Measurements from ENCODE around the gene GRM1. TPM values are rescaled to one million over a fixed set of nuclear protein-coding genes. Genes with fewer than 3 reads are reported as not detected.

GRM1 gene
- total RNA-seq, 2 donors from 2014 or later = not detected

- DNase-seq (no peak), ATAC-seq (no peak)
- intact Hi-C loops (cut with DNase I, micrococcal nuclease) = no loop called here
Observed at GRCh38 chr6:146410851-146411595, 382.2 kb downstream of the GRM1 start.

- DNase-seq (no peak), ATAC-seq (no peak)
- intact Hi-C loops (cut with DNase I, micrococcal nuclease) = no loop called here
Observed at GRCh38 chr6:146419576-146419975, 390.7 kb downstream of the GRM1 start.

GRCh38 chr6:146420255-146420654 is 391.4 kb downstream of the GRM1 start:
- ATAC-seq = no peak
- intact Hi-C loops (cut with DNase I, micrococcal nuclease) = no loop called here
- DNase-seq = no peak

- ATAC-seq = no peak
- intact Hi-C loops (cut with DNase I, micrococcal nuclease) = no loop called here
Observed at GRCh38 chr6:146422789-146423375, 394.0 kb downstream of the GRM1 start.

GRCh38 chr6:146423452-146423851 is 394.6 kb downstream of the GRM1 start:
- DNase-seq (no peak), ATAC-seq (no peak)
- intact Hi-C loops (cut with DNase I, micrococcal nuclease) = no loop called here

More at GRCh38 chr6:146422789-146423375, 394.0 kb downstream of the GRM1 start:
- DNase-seq = no peak

GRCh38 chr6:146426516-146426915 is 397.7 kb downstream of the GRM1 start:
- ATAC-seq = no peak
- no peak for DNase-seq
- intact Hi-C loops (cut with DNase I, micrococcal nuclease) = no loop called here

- DNase-seq = no peak
- intact Hi-C loops (cut with DNase I, micrococcal nuclease) = no loop called here
Observed at GRCh38 chr6:146429831-146430230, 401.0 kb downstream of the GRM1 start.

GRCh38 chr6:146433881-146434731 is 405.2 kb downstream of the GRM1 start:
- intact Hi-C loops (cut with DNase I, micrococcal nuclease) = no loop called here
- ATAC-seq = peak; percentile 37
- peak in 1 of 2 donors; percentile 18 for DNase-seq

More at GRCh38 chr6:146429831-146430230, 401.0 kb downstream of the GRM1 start:
- no peak for ATAC-seq

- ATAC-seq (no peak), DNase-seq (no peak)
- intact Hi-C loops (cut with DNase I, micrococcal nuclease) = no loop called here
Observed at GRCh38 chr6:146434732-146435390, 406.0 kb downstream of the GRM1 start.

GRCh38 chr6:146441907-146442306 is 413.0 kb downstream of the GRM1 start:
- no peak for ATAC-seq
- DNase-seq = no peak
- intact Hi-C loops (cut with DNase I, micrococcal nuclease) = no loop called here

GRCh38 chr6:146444189-146444588 is 415.3 kb downstream of the GRM1 start:
- DNase-seq (no peak), ATAC-seq (no peak)
- intact Hi-C loops (cut with DNase I, micrococcal nuclease) = no loop called here

- no peak for DNase-seq
- intact Hi-C loops (cut with DNase I, micrococcal nuclease) = no loop called here
- no peak for ATAC-seq
Observed at GRCh38 chr6:146445233-146445632, 416.4 kb downstream of the GRM1 start.

GRCh38 chr6:146456886-146457285 is 428.0 kb downstream of the GRM1 start:
- no peak for DNase-seq
- intact Hi-C loops (cut with DNase I, micrococcal nuclease) = no loop called here
- no peak for ATAC-seq

- intact Hi-C loops (cut with DNase I, micrococcal nuclease) = no loop called here
- DNase-seq (no peak), ATAC-seq (no peak)
Observed at GRCh38 chr6:146460941-146461340, 432.1 kb downstream of the GRM1 start.

- no peak for ATAC-seq
- DNase-seq = no peak
- intact Hi-C loops (cut with DNase I, micrococcal nuclease) = no loop called here
Observed at GRCh38 chr6:146470091-146470770, 441.4 kb downstream of the GRM1 start.

- DNase-seq = no peak
- intact Hi-C loops (cut with DNase I, micrococcal nuclease) = no loop called here
- no peak for ATAC-seq
Observed at GRCh38 chr6:146472918-146473317, 444.1 kb downstream of the GRM1 start.

GRCh38 chr6:146481527-146481926 is 452.7 kb downstream of the GRM1 start:
- ATAC-seq (no peak), DNase-seq (no peak)
- intact Hi-C loops (cut with DNase I, micrococcal nuclease) = no loop called here

- intact Hi-C loops (cut with DNase I, micrococcal nuclease) = no loop called here
- DNase-seq (no peak), ATAC-seq (no peak)
Observed at GRCh38 chr6:146484411-146484810, 455.5 kb downstream of the GRM1 start.
